ENCODE data around the gene SRGAP1.

SRGAP1 gene

GRCh38 chr12:63904653-63905052, 60.2 kb downstream of the SRGAP1 start:
- in situ Hi-C loops (cut with HindIII; ENCODE audit: low sequenced_read_pairs), result no loop called here
- H3K4me3 ChIP-seq (ENCODE audit: low read depth, low read length), result no peak overlapping the region
- TF ChIP-seq CTCF (IDR thresholded peaks at IDR 0.05; ENCODE audit: low read depth, low read length, missing control alignments), result no peak
- DNase-seq (ENCODE audit: low read depth), result no peak

DNA sequence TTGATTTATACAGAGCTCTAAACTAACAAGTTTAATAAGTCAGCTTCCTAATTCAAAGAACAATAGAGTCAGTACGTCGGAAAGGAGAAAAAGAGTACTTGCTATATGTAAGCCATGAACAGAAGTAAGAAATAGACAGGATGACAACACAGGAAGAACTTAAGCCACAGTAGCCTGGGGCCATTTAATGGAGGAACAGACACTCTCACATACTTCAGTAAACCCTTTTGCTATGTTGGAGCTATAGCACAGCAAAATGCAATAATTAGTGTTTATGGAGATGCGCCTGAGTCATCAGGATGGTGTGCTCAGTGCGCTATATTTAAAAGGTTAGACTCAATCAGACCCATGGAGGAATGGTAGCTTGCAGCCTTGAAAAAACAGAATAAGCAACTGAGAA, 61.0 kb downstream of the SRGAP1 start:
- DNase-seq (ENCODE audit: low read depth), result no peak
- TF ChIP-seq CTCF (IDR thresholded peaks at IDR 0.05; ENCODE audit: low read depth, low read length, missing control alignments), result no peak
- in situ Hi-C loops (cut with HindIII; ENCODE audit: low sequenced_read_pairs), result no loop called here

GRCh38 chr12:63906876-63907275, 62.4 kb downstream of the SRGAP1 start:
- DNase-seq (ENCODE audit: low read depth), result no peak
- H3K4me3 ChIP-seq (ENCODE audit: low read depth, low read length), result no peak overlapping the region
- TF ChIP-seq CTCF (IDR thresholded peaks at IDR 0.05; ENCODE audit: low read depth, low read length, missing control alignments), result no peak
- in situ Hi-C loops (cut with HindIII; ENCODE audit: low sequenced_read_pairs), result no loop called here

More for the DNA sequence above, 61.0 kb downstream of the SRGAP1 start:
- no peak overlapping the region for H3K4me3 ChIP-seq (ENCODE audit: low read depth, low read length)

DNA sequence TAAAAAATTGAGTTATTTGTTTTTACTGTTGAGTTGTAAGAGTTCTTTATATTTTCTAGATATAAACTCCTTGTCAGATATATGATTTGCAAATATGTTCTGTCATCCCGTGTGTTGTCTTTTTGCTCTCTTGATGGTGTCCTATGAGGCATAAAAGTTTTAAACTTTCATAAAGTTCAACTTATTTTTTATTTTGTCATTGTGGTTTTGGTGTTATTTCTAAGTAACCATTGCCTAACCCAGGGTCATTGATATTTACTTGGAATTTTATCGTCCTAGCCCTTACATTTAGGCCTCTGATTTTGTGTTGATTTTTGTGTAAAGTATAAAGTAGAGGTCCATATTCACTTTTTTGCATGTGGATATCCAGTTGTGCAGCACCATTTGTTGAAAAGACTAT, 63.1 kb downstream of the SRGAP1 start:
- no peak for TF ChIP-seq CTCF (IDR thresholded peaks at IDR 0.05; ENCODE audit: low read depth, low read length, missing control alignments)
- H3K4me3 ChIP-seq (ENCODE audit: low read depth, low read length), result no peak overlapping the region
- in situ Hi-C loops (cut with HindIII; ENCODE audit: low sequenced_read_pairs), result no loop called here
- DNase-seq (ENCODE audit: low read depth), result no peak

DNA sequence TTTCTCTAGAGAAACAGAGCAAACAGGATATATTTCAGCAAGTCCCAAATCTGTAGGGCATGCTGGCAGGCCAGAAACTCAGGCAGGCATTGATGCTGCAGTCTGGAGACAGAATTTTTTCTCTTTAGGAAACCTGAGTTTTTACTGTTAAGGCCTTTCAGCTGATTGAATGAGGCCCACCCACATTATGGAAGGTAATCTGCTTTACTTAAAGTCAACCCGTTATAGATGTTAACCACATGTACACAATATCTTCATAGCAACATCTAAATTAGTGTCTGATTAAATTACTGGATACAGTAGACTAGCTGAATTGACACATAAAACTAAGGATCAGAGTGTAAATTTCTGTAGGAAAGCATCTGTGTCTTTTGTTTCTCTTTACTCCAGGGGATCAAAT, 65.2 kb downstream of the SRGAP1 start:
- in situ Hi-C loops (cut with HindIII; ENCODE audit: low sequenced_read_pairs), result no loop called here
- no peak overlapping the region for H3K4me3 ChIP-seq (ENCODE audit: low read depth, low read length)
- DNase-seq (ENCODE audit: low read depth), result no peak
- TF ChIP-seq CTCF (IDR thresholded peaks at IDR 0.05; ENCODE audit: low read depth, low read length, missing control alignments), result no peak

DNA sequence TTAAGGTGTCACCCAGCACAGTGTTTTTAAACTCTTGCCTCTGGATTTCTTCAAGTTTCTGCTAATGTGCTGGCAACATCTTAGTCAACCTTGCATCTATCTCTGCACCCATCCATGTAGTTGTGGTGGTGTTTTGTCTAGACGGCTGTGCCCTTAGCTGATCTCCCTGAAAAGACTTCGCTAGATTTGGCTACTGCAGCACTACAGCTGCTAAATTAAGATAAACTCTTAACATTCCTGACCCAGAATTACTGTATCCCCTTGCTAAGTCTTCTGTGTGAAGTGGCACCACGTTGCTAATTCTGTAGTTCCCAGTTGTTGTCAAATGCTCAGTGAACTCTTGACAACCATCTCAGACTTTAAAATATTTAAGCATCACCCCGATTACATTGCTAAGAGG, 66.8 kb downstream of the SRGAP1 start:
- DNase-seq (ENCODE audit: low read depth), result no peak
- in situ Hi-C loops (cut with HindIII; ENCODE audit: low sequenced_read_pairs), result no loop called here
- no peak for TF ChIP-seq CTCF (IDR thresholded peaks at IDR 0.05; ENCODE audit: low read depth, low read length, missing control alignments)
- H3K4me3 ChIP-seq (ENCODE audit: low read depth, low read length), result no peak overlapping the region

DNA sequence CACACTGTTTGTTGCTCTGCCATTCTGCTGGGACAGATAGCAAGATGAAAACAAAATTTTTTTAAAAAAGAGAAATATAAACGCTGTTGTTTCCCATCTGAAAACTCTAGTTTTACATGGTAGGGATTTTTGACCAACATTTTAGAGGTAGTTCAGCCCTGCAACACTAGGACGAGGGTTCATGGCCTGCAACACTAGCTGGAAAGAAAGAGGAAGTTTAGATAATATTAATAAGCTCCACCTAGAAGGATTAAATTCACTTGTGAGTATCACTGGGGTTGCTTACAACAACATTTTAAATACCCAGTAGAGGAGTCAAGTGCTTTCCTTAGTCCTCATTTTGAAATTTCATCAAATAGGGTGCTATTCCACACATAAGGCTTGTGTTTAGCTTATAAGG, 68.2 kb downstream of the SRGAP1 start:
- in situ Hi-C loops (cut with HindIII; ENCODE audit: low sequenced_read_pairs), result no loop called here
- DNase-seq (ENCODE audit: low read depth), result no peak
- H3K4me3 ChIP-seq (ENCODE audit: low read depth, low read length), result no peak overlapping the region
- no peak for TF ChIP-seq CTCF (IDR thresholded peaks at IDR 0.05; ENCODE audit: low read depth, low read length, missing control alignments)

All from astrocyte of the cerebellum (primary cell).